ENCODE measurements around the gene PSMA2.

DNA sequence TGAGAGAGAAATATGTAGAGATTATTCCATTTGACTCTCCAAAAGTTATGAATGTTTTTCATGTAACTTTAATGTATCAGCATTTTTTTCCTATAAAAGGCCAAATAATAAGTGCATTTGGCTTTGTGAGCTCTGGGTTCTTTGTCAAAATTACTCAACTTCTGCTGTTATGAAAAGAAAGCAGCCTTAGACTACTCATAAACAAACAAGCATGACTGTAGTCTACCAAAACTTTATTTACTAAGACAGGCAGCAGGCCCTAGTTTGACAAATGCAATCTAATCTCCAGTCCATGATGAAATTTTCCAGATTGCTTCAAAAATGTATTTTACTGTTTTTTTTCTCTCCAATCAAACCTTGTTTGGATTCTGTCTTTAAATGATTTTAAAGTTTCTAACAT lies 46.5 kb upstream of the PSMA2 start:
- TF ChIP-seq, protein P1, sequence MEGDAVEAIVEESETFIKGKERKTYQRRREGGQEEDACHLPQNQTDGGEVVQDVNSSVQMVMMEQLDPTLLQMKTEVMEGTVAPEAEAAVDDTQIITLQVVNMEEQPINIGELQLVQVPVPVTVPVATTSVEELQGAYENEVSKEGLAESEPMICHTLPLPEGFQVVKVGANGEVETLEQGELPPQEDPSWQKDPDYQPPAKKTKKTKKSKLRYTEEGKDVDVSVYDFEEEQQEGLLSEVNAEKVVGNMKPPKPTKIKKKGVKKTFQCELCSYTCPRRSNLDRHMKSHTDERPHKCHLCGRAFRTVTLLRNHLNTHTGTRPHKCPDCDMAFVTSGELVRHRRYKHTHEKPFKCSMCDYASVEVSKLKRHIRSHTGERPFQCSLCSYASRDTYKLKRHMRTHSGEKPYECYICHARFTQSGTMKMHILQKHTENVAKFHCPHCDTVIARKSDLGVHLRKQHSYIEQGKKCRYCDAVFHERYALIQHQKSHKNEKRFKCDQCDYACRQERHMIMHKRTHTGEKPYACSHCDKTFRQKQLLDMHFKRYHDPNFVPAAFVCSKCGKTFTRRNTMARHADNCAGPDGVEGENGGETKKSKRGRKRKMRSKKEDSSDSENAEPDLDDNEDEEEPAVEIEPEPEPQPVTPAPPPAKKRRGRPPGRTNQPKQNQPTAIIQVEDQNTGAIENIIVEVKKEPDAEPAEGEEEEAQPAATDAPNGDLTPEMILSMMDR (IDR thresholded peaks at IDR 0.05; ENCODE audit: low read depth, low read length, missing input control) = no peak
- TF ChIP-seq TAF1 (conservative IDR thresholded peaks at IDR 0.05) = no peak
- TF ChIP-seq, protein P2, sequence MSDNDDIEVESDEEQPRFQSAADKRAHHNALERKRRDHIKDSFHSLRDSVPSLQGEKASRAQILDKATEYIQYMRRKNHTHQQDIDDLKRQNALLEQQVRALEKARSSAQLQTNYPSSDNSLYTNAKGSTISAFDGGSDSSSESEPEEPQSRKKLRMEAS (IDR thresholded peaks at IDR 0.05) = no peak
- TF ChIP-seq FOXA1 (IDR thresholded peaks at IDR 0.05) = no peak
- TF ChIP-seq RAD21 (IDR thresholded peaks at IDR 0.05) = no peak
- TF ChIP-seq YY1 (IDR thresholded peaks at IDR 0.05) = no peak
- TF ChIP-seq REST (IDR thresholded peaks at IDR 0.05) = no peak
